ENCODE measurements around the gene GFPT1.

Gene GFPT1

DNA sequence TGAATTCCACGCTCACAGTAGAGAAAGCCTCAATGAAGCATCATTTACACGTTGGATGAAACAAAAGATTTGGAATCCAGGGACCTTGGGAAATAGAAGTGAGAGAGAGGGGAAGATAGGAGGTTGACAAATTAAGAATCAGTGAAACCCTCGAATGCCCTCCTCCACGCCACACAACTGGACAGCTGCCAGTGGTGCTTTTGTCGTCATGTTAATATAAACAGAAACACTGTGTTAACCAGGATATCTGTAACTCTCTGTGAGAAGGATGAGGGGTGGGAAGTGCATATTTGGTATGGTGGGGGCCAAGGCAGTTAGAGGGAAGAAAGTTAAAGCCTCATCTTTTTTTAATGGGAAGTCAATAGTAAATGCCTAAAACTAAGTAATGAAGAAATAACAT is 108.7 kb downstream of the GFPT1 start:
- TF ChIP-seq GATA1 (IDR thresholded peaks at IDR 0.05; ENCODE audit: low read depth, low read length) (no peak), POLR2A (IDR thresholded peaks at IDR 0.05; ENCODE audit: low read length) (no peak)
- no peak for DNase-seq

DNA sequence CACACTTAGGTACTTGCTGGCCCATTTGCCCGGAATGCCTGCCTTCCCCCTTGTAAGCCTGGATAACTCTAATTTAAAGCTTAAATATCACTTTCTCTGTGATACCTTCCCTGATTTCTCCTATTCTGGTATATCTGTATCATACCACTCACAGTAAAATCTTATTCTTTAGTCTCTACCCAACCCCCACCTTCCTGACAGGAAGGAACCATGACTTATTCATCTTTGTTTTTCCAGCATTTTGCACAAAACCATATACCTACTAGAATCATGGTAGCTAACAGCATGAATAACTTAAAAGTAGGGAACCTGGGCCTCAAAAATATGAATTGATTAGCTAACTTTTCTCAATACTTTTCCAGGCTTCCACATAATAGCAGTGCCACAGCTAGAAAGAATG is 111.5 kb downstream of the GFPT1 start:
- no peak for DNase-seq
- TF ChIP-seq GATA1 (IDR thresholded peaks at IDR 0.05; ENCODE audit: low read depth, low read length) (no peak), POLR2A (IDR thresholded peaks at IDR 0.05; ENCODE audit: low read length) (no peak)

DNA sequence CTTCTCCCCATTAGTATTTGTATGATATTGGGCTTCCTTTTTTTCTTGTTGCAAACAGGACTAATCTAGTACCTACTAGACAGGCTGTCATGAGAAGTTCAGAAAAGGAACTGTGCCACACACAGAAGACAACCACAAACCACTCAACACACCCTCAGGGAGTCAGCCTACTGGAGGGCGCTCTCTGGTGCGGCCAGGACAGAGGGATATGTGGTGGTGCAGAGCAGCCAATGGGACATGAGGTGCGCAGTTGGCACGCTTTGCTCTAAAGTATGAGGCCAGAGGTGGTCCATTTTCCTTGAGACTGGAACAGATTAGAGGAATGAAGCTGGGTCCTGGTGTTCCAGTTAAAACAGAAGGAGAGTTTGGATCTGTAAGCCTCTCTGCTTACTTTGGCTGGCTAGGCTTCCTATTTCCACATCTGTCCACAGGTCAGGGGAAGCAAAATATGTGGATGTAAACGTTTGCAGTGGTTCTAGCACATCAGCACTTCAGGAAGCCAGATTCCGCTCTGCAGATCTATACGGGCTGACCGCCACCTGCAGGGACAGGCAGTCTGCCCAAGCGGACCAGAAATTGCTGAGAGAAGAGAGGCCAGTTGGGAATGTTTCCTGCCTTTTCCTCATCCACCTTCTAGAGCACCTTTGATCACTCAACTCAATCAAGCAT is 114.1 kb downstream of the GFPT1 start:
- TF ChIP-seq POLR2A (IDR thresholded peaks at IDR 0.05; ENCODE audit: low read length) (no peak), GATA1 (IDR thresholded peaks at IDR 0.05; ENCODE audit: low read depth, low read length) (no peak)
- no peak for DNase-seq

- DNase-seq, result no peak
- no peak for TF ChIP-seq GATA1 (IDR thresholded peaks at IDR 0.05; ENCODE audit: low read depth, low read length)
- TF ChIP-seq POLR2A (IDR thresholded peaks at IDR 0.05; ENCODE audit: low read length), result no peak
Observed at GRCh38 chr2:69271831-69272257, 115.2 kb downstream of the GFPT1 start.
